Measurements from ENCODE around the gene CAP2.
"Not testable (repeated sequence)": the region's sequence is repeated elsewhere in the genome, so short reads cannot be mapped to it uniquely, and the experiment has no call there.

Gene CAP2

GRCh38 chr6:17419189-17419575 lies 25.8 kb downstream of the CAP2 start:
- Histone ChIP-seq H3K27ac (ENCODE audit: low read depth, low read length, severe bottlenecking) (peak overlapping the region; percentile 100), H3K9me3 (ENCODE audit: control insufficient read depth, low read length) (no peaks in the 10 kb centered on the region), H3K36me3 (ENCODE audit: control insufficient read depth, insufficient read depth, low read length) (peaks cover 28% of the 10 kb centered on the region), H3K4me1 (ENCODE audit: control insufficient read depth, insufficient read depth, low read length, poor library complexity, severe bottlenecking) (peaks cover 36% of the 10 kb centered on the region), H3K4me3 (ENCODE audit: extremely low read depth, insufficient read depth, low read length, poor library complexity, severe bottlenecking) (no peak overlapping the region)
- no CpG with 5 or more reads among the region's 3 CpGs for WGBS, 2 experiments (ENCODE audit: insufficient coverage in 2 of 2)

GRCh38 chr6:17420368-17420767 lies 27.0 kb downstream of the CAP2 start:
- WGBS, 2 experiments (ENCODE audit: insufficient coverage in 2 of 2) = no CpG with 5 or more reads among the region's 2 CpGs
- Histone ChIP-seq H3K4me3 (ENCODE audit: extremely low read depth, insufficient read depth, low read length, poor library complexity, severe bottlenecking) (no peak overlapping the region), H3K9me3 (ENCODE audit: control insufficient read depth, low read length) (no peaks in the 10 kb centered on the region), H3K36me3 (ENCODE audit: control insufficient read depth, insufficient read depth, low read length) (peaks cover 40% of the 10 kb centered on the region), H3K27ac (ENCODE audit: low read depth, low read length, severe bottlenecking) (no peak overlapping the region), H3K4me1 (ENCODE audit: control insufficient read depth, insufficient read depth, low read length, poor library complexity, severe bottlenecking) (peaks cover 36% of the 10 kb centered on the region)

GRCh38 chr6:17421406-17421805 lies 28.0 kb downstream of the CAP2 start:
- 96 to 97% methylated on average over 4 to 7 of the region's 7 CpGs for WGBS, 2 experiments (ENCODE audit: insufficient coverage in 2 of 2)
- peaks cover 47% of the 10 kb centered on the region for H3K36me3 ChIP-seq (ENCODE audit: control insufficient read depth, insufficient read depth, low read length)

GRCh38 chr6:17423026-17423425 lies 29.6 kb downstream of the CAP2 start:
- WGBS, 2 experiments (ENCODE audit: insufficient coverage in 2 of 2) = 81 to 91% methylated on average over 3 of the region's 4 CpGs
- Histone ChIP-seq H3K27ac (ENCODE audit: low read depth, low read length, severe bottlenecking) (no peak overlapping the region), H3K36me3 (ENCODE audit: control insufficient read depth, insufficient read depth, low read length) (peaks cover 62% of the 10 kb centered on the region)

More at GRCh38 chr6:17421406-17421805, 28.0 kb downstream of the CAP2 start:
- no peak overlapping the region for H3K4me3 ChIP-seq (ENCODE audit: extremely low read depth, insufficient read depth, low read length, poor library complexity, severe bottlenecking)
- no peaks in the 10 kb centered on the region for H3K9me3 ChIP-seq (ENCODE audit: control insufficient read depth, low read length)
- peaks cover 29% of the 10 kb centered on the region for H3K4me1 ChIP-seq (ENCODE audit: control insufficient read depth, insufficient read depth, low read length, poor library complexity, severe bottlenecking)
- no peak overlapping the region for H3K27ac ChIP-seq (ENCODE audit: low read depth, low read length, severe bottlenecking)

GRCh38 chr6:17427062-17427461 lies 33.7 kb downstream of the CAP2 start:
- H3K4me1 ChIP-seq (ENCODE audit: control insufficient read depth, insufficient read depth, low read length, poor library complexity, severe bottlenecking) = no peaks in the 10 kb centered on the region
- H3K9me3 ChIP-seq (ENCODE audit: control insufficient read depth, low read length) = no peaks in the 10 kb centered on the region
- no peak overlapping the region for H3K4me3 ChIP-seq (ENCODE audit: extremely low read depth, insufficient read depth, low read length, poor library complexity, severe bottlenecking)
- no peak overlapping the region for H3K27ac ChIP-seq (ENCODE audit: low read depth, low read length, severe bottlenecking)
- peaks cover 69% of the 10 kb centered on the region for H3K36me3 ChIP-seq (ENCODE audit: control insufficient read depth, insufficient read depth, low read length)
- 99 to 100% methylated on average over 4 to 5 of the region's 6 CpGs for WGBS, 2 experiments (ENCODE audit: insufficient coverage in 2 of 2)

More at GRCh38 chr6:17423026-17423425, 29.6 kb downstream of the CAP2 start:
- Histone ChIP-seq H3K9me3 (ENCODE audit: control insufficient read depth, low read length) (no peaks in the 10 kb centered on the region), H3K4me1 (ENCODE audit: control insufficient read depth, insufficient read depth, low read length, poor library complexity, severe bottlenecking) (peaks cover 19% of the 10 kb centered on the region), H3K4me3 (ENCODE audit: extremely low read depth, insufficient read depth, low read length, poor library complexity, severe bottlenecking) (no peak overlapping the region)

- Histone ChIP-seq H3K27ac (ENCODE audit: low read depth, low read length, severe bottlenecking) (no peak overlapping the region), H3K4me1 (ENCODE audit: control insufficient read depth, insufficient read depth, low read length, poor library complexity, severe bottlenecking) (no peaks in the 10 kb centered on the region), H3K9me3 (ENCODE audit: control insufficient read depth, low read length) (no peaks in the 10 kb centered on the region), H3K4me3 (ENCODE audit: extremely low read depth, insufficient read depth, low read length, poor library complexity, severe bottlenecking) (no peak overlapping the region), H3K36me3 (ENCODE audit: control insufficient read depth, insufficient read depth, low read length) (peaks cover 68% of the 10 kb centered on the region)
- 83 to 100% methylated on average over 1 of the region's 2 CpGs for WGBS, 2 experiments (ENCODE audit: insufficient coverage in 2 of 2)
Measured at GRCh38 chr6:17427617-17428016, 34.2 kb downstream of the CAP2 start.

GRCh38 chr6:17428595-17429120 lies 35.3 kb downstream of the CAP2 start:
- H3K9me3 ChIP-seq (ENCODE audit: control insufficient read depth, low read length); H3K4me1 ChIP-seq (ENCODE audit: control insufficient read depth, insufficient read depth, low read length, poor library complexity, severe bottlenecking); H3K27ac ChIP-seq (ENCODE audit: low read depth, low read length, severe bottlenecking); H3K4me3 ChIP-seq (ENCODE audit: extremely low read depth, insufficient read depth, low read length, poor library complexity, severe bottlenecking): not testable (repeated sequence)
- peaks cover 70% of the 10 kb centered on the region for H3K36me3 ChIP-seq (ENCODE audit: control insufficient read depth, insufficient read depth, low read length)
- WGBS, 2 experiments (ENCODE audit: insufficient coverage in 2 of 2) = 89 to 90% methylated on average over 2 to 3 of the region's 5 CpGs

- Histone ChIP-seq H3K4me3 (ENCODE audit: extremely low read depth, insufficient read depth, low read length, poor library complexity, severe bottlenecking) (no peak overlapping the region), H3K36me3 (ENCODE audit: control insufficient read depth, insufficient read depth, low read length) (peaks cover 70% of the 10 kb centered on the region), H3K4me1 (ENCODE audit: control insufficient read depth, insufficient read depth, low read length, poor library complexity, severe bottlenecking) (no peaks in the 10 kb centered on the region), H3K27ac (ENCODE audit: low read depth, low read length, severe bottlenecking) (no peak overlapping the region), H3K9me3 (ENCODE audit: control insufficient read depth, low read length) (no peaks in the 10 kb centered on the region)
- whole genome bisulfite sequencing, 2 experiments (ENCODE audit: insufficient coverage in 2 of 2) = 90 to 92% methylated on average over 3 of the region's 3 CpGs
Measured at GRCh38 chr6:17429383-17430061, 36.1 kb downstream of the CAP2 start.

- Histone ChIP-seq H3K4me3 (ENCODE audit: extremely low read depth, insufficient read depth, low read length, poor library complexity, severe bottlenecking) (no peak overlapping the region), H3K36me3 (ENCODE audit: control insufficient read depth, insufficient read depth, low read length) (peaks cover 60% of the 10 kb centered on the region), H3K27ac (ENCODE audit: low read depth, low read length, severe bottlenecking) (no peak overlapping the region), H3K9me3 (ENCODE audit: control insufficient read depth, low read length) (no peaks in the 10 kb centered on the region), H3K4me1 (ENCODE audit: control insufficient read depth, insufficient read depth, low read length, poor library complexity, severe bottlenecking) (no peaks in the 10 kb centered on the region)
- WGBS, 2 experiments (ENCODE audit: insufficient coverage in 2 of 2) = 40 to 71% methylated on average over 1 of the region's 2 CpGs
Measured at GRCh38 chr6:17431581-17431980, 38.2 kb downstream of the CAP2 start.

GRCh38 chr6:17432356-17432755 lies 39.0 kb downstream of the CAP2 start:
- no peaks in the 10 kb centered on the region for H3K9me3 ChIP-seq (ENCODE audit: control insufficient read depth, low read length)
- H3K27ac ChIP-seq (ENCODE audit: low read depth, low read length, severe bottlenecking) = no peak overlapping the region
- 85 to 100% methylated on average over 1 to 2 of the region's 2 CpGs for WGBS, 2 experiments (ENCODE audit: insufficient coverage in 2 of 2)
- H3K4me1 ChIP-seq (ENCODE audit: control insufficient read depth, insufficient read depth, low read length, poor library complexity, severe bottlenecking) = no peaks in the 10 kb centered on the region
- no peak overlapping the region for H3K4me3 ChIP-seq (ENCODE audit: extremely low read depth, insufficient read depth, low read length, poor library complexity, severe bottlenecking)
- H3K36me3 ChIP-seq (ENCODE audit: control insufficient read depth, insufficient read depth, low read length) = peaks cover 55% of the 10 kb centered on the region

GRCh38 chr6:17439243-17439993 lies 46.0 kb downstream of the CAP2 start:
- 90 to 92% methylated on average over 8 to 9 of the region's 11 CpGs for WGBS, 2 experiments (ENCODE audit: insufficient coverage in 2 of 2)
- Histone ChIP-seq H3K4me1 (ENCODE audit: control insufficient read depth, insufficient read depth, low read length, poor library complexity, severe bottlenecking) (no peaks in the 10 kb centered on the region), H3K9me3 (ENCODE audit: control insufficient read depth, low read length) (no peaks in the 10 kb centered on the region), H3K4me3 (ENCODE audit: extremely low read depth, insufficient read depth, low read length, poor library complexity, severe bottlenecking) (no peak overlapping the region), H3K27ac (ENCODE audit: low read depth, low read length, severe bottlenecking) (no peak overlapping the region), H3K36me3 (ENCODE audit: control insufficient read depth, insufficient read depth, low read length) (peaks cover 29% of the 10 kb centered on the region)

Measured in mesodermal cell (in vitro differentiated cells).